ENCODE measurements around the gene PMPCB. TPM values are rescaled to one million over a fixed set of nuclear protein-coding genes. Genes with fewer than 3 reads are reported as not detected.
"Not testable (repeated sequence)": the region's sequence is repeated elsewhere in the genome, so short reads cannot be mapped to it uniquely, and the experiment has no call there.

PMPCB gene
- total and polyA plus RNA-seq, 2 donors (not counting 1 experiment from before 2014, with no cell fraction given) = 62.8 to 94.4 TPM

- not testable (repeated sequence) for H3K4me3 ChIP-seq (replicated peaks in 1 of 4; ENCODE audit: control extremely low read depth in 1 of 4, insufficient read depth in 1 of 4, low read depth in 3 of 4, low read length in 4 of 4); H3K27me3 ChIP-seq (ENCODE audit: control insufficient read depth, insufficient read depth, low read length); H2AFZ ChIP-seq (ENCODE audit: low read length); H3K9me3 ChIP-seq (ENCODE audit: control insufficient read depth, insufficient read depth, low read depth, low read length); H3K4me1 ChIP-seq (ENCODE audit: control insufficient read depth, extremely low read depth, insufficient read depth, low read length); H4K20me1 ChIP-seq (ENCODE audit: control insufficient read depth, extremely low read depth, insufficient read depth, low read length); H3K27ac ChIP-seq (ENCODE audit: insufficient read depth, low read length); H3K79me2 ChIP-seq (ENCODE audit: control insufficient read depth, insufficient read depth, low read length); DNase-seq (ENCODE audit: low read depth in 2 of 2); H3K9ac ChIP-seq (ENCODE audit: insufficient read depth, low read length); H3K4me2 ChIP-seq (ENCODE audit: extremely low read depth, insufficient read depth, low read length); H3K36me3 ChIP-seq (ENCODE audit: control insufficient read depth, insufficient read depth, low read length)
Measured at GRCh38 chr7:103274867-103275266, 22.4 kb upstream of the PMPCB start.

- H3K9me3 ChIP-seq (ENCODE audit: control insufficient read depth, insufficient read depth, low read depth, low read length); H2AFZ ChIP-seq (ENCODE audit: low read length); H3K27me3 ChIP-seq (ENCODE audit: control insufficient read depth, insufficient read depth, low read length); H3K36me3 ChIP-seq (ENCODE audit: control insufficient read depth, insufficient read depth, low read length); H3K79me2 ChIP-seq (ENCODE audit: control insufficient read depth, insufficient read depth, low read length); H3K27ac ChIP-seq (ENCODE audit: insufficient read depth, low read length); H3K4me3 ChIP-seq (replicated peaks in 1 of 4; ENCODE audit: control extremely low read depth in 1 of 4, insufficient read depth in 1 of 4, low read depth in 3 of 4, low read length in 4 of 4); H3K9ac ChIP-seq (ENCODE audit: insufficient read depth, low read length); DNase-seq (ENCODE audit: low read depth in 2 of 2); H3K4me1 ChIP-seq (ENCODE audit: control insufficient read depth, extremely low read depth, insufficient read depth, low read length); H4K20me1 ChIP-seq (ENCODE audit: control insufficient read depth, extremely low read depth, insufficient read depth, low read length): not testable (repeated sequence)
- H3K4me2 ChIP-seq (ENCODE audit: extremely low read depth, insufficient read depth, low read length) = peak overlapping the region; percentile 13
Measured at GRCh38 chr7:103278195-103278594, 19.0 kb upstream of the PMPCB start.

- DNase-seq (ENCODE audit: low read depth in 2 of 2) = peak; percentile 9 to 30
- Histone ChIP-seq H3K9ac (ENCODE audit: insufficient read depth, low read length) (peak overlapping the region; percentile 58), H3K27ac (ENCODE audit: insufficient read depth, low read length) (peak overlapping the region; percentile 37), H2AFZ (ENCODE audit: low read length) (peak overlapping the region; percentile 77), H3K4me2 (ENCODE audit: extremely low read depth, insufficient read depth, low read length) (peak overlapping the region; percentile 90), H3K4me3 (replicated peaks in 1 of 4; ENCODE audit: control extremely low read depth in 1 of 4, insufficient read depth in 1 of 4, low read depth in 3 of 4, low read length in 4 of 4) (peak overlapping the region; percentile 50 to 74 (median 64))
- H4K20me1 ChIP-seq (ENCODE audit: control insufficient read depth, extremely low read depth, insufficient read depth, low read length); H3K36me3 ChIP-seq (ENCODE audit: control insufficient read depth, insufficient read depth, low read length); H3K79me2 ChIP-seq (ENCODE audit: control insufficient read depth, insufficient read depth, low read length); H3K9me3 ChIP-seq (ENCODE audit: control insufficient read depth, insufficient read depth, low read depth, low read length); H3K4me1 ChIP-seq (ENCODE audit: control insufficient read depth, extremely low read depth, insufficient read depth, low read length); H3K27me3 ChIP-seq (ENCODE audit: control insufficient read depth, insufficient read depth, low read length): not testable (repeated sequence)
Measured at GRCh38 chr7:103279636-103279962, 17.6 kb upstream of the PMPCB start.

GRCh38 chr7:103279963-103280802, 17.1 kb upstream of the PMPCB start:
- H3K36me3 ChIP-seq (ENCODE audit: control insufficient read depth, insufficient read depth, low read length); H3K79me2 ChIP-seq (ENCODE audit: control insufficient read depth, insufficient read depth, low read length); H3K4me1 ChIP-seq (ENCODE audit: control insufficient read depth, extremely low read depth, insufficient read depth, low read length); H3K9me3 ChIP-seq (ENCODE audit: control insufficient read depth, insufficient read depth, low read depth, low read length); H4K20me1 ChIP-seq (ENCODE audit: control insufficient read depth, extremely low read depth, insufficient read depth, low read length); H3K27me3 ChIP-seq (ENCODE audit: control insufficient read depth, insufficient read depth, low read length): not testable (repeated sequence)
- peak overlapping the region; percentile 58 for H3K9ac ChIP-seq (ENCODE audit: insufficient read depth, low read length)
- H3K4me3 ChIP-seq (replicated peaks in 1 of 4; ENCODE audit: control extremely low read depth in 1 of 4, insufficient read depth in 1 of 4, low read depth in 3 of 4, low read length in 4 of 4) = peak overlapping the region; percentile 50 to 74 (median 64)
- H3K4me2 ChIP-seq (ENCODE audit: extremely low read depth, insufficient read depth, low read length) = peak overlapping the region; percentile 81
- peak; percentile 58 to 69 for DNase-seq (ENCODE audit: low read depth in 2 of 2)
- peak overlapping the region; percentile 85 for H2AFZ ChIP-seq (ENCODE audit: low read length)
- H3K27ac ChIP-seq (ENCODE audit: insufficient read depth, low read length) = peak overlapping the region; percentile 37

GRCh38 chr7:103280803-103281155, 16.5 kb upstream of the PMPCB start:
- H3K27me3 ChIP-seq (ENCODE audit: control insufficient read depth, insufficient read depth, low read length); H3K36me3 ChIP-seq (ENCODE audit: control insufficient read depth, insufficient read depth, low read length); H3K27ac ChIP-seq (ENCODE audit: insufficient read depth, low read length); H3K79me2 ChIP-seq (ENCODE audit: control insufficient read depth, insufficient read depth, low read length); H4K20me1 ChIP-seq (ENCODE audit: control insufficient read depth, extremely low read depth, insufficient read depth, low read length); H3K9ac ChIP-seq (ENCODE audit: insufficient read depth, low read length); H3K9me3 ChIP-seq (ENCODE audit: control insufficient read depth, insufficient read depth, low read depth, low read length); H3K4me1 ChIP-seq (ENCODE audit: control insufficient read depth, extremely low read depth, insufficient read depth, low read length): not testable (repeated sequence)
- Histone ChIP-seq H2AFZ (ENCODE audit: low read length) (peak overlapping the region; percentile 85), H3K4me3 (replicated peaks in 1 of 4; ENCODE audit: control extremely low read depth in 1 of 4, insufficient read depth in 1 of 4, low read depth in 3 of 4, low read length in 4 of 4) (peak overlapping the region; percentile 50 to 74 (median 64)), H3K4me2 (ENCODE audit: extremely low read depth, insufficient read depth, low read length) (peak overlapping the region; percentile 81)
- DNase-seq (ENCODE audit: low read depth in 2 of 2) = peak in 1 of 2 donors; percentile 18

- not testable (repeated sequence) for DNase-seq (ENCODE audit: low read depth in 2 of 2); H4K20me1 ChIP-seq (ENCODE audit: control insufficient read depth, extremely low read depth, insufficient read depth, low read length); H3K9me3 ChIP-seq (ENCODE audit: control insufficient read depth, insufficient read depth, low read depth, low read length); H3K4me1 ChIP-seq (ENCODE audit: control insufficient read depth, extremely low read depth, insufficient read depth, low read length); H3K27ac ChIP-seq (ENCODE audit: insufficient read depth, low read length); H3K9ac ChIP-seq (ENCODE audit: insufficient read depth, low read length); H2AFZ ChIP-seq (ENCODE audit: low read length); H3K79me2 ChIP-seq (ENCODE audit: control insufficient read depth, insufficient read depth, low read length); H3K36me3 ChIP-seq (ENCODE audit: control insufficient read depth, insufficient read depth, low read length); H3K27me3 ChIP-seq (ENCODE audit: control insufficient read depth, insufficient read depth, low read length); H3K4me2 ChIP-seq (ENCODE audit: extremely low read depth, insufficient read depth, low read length); H3K4me3 ChIP-seq (replicated peaks in 1 of 4; ENCODE audit: control extremely low read depth in 1 of 4, insufficient read depth in 1 of 4, low read depth in 3 of 4, low read length in 4 of 4)
Measured at GRCh38 chr7:103282802-103283427, 14.3 kb upstream of the PMPCB start.
